ENCODE measurements around the gene WDR1. TPM values are rescaled to one million over a fixed set of nuclear protein-coding genes. Genes with fewer than 3 reads are reported as not detected.

Gene WDR1
- total and polyA plus RNA-seq, 2 of the 13 experiments (the other 11 are each of a cell fraction or from before 2014, with no cell fraction given) = 106 to 198 TPM

DNA sequence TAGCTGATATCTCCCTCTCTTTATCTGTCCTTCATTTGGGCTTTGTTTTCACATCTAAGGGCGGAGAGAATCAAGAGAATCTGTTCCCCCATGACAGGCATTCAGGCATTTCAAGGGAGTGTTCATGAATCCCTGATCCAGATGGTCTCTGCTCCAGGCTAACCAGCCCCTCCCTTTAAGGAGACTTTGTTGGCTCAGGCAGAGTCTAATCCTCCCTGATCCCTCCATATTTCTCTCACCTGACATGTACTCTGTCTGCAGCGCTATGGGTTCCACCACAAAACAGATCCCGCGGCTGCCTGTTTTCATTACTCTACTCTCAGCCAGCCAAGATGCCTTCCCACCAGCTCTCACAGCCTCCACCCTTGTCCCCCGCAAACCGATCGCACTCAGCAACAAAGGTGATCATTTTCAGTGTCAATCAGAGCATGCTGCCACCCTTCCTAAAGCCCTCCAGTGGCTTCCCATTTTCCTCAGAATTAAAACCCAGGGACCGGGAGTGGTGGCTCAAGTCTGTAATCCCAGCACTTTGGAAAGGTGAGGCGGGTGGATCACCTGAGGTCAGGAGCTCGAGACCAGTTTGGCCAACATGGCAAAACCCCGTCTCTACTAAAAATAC is 65.0 kb downstream of the WDR1 start:
- Histone ChIP-seq H3K9me3 (ENCODE audit: low read length) (no peaks in the 10 kb centered on the region), H3K9ac (ENCODE audit: insufficient read depth, low read depth, low read length) (no peak overlapping the region), H4K20me1 (ENCODE audit: insufficient read depth, low read length) (no peaks in the 10 kb centered on the region), H3K4me3 (replicated peaks in 1 of 3; ENCODE audit: insufficient read depth in 1 of 3, low read depth in 2 of 3, low read length in 3 of 3) (no peak overlapping the region), H2AFZ (ENCODE audit: low read length) (no peak overlapping the region), H3K4me1 (ENCODE audit: insufficient read depth, low read length) (peaks cover 70% of the 10 kb centered on the region), H3K27ac (ENCODE audit: extremely low read length, insufficient read depth, low read length) (no peak overlapping the region), H3K36me3 (replicated peaks in 1 of 2; ENCODE audit: control insufficient read depth in 1 of 2, insufficient read depth in 2 of 2, low read length in 2 of 2) (no peaks in the 10 kb centered on the region), H3K27me3 (ENCODE audit: control insufficient read depth in 1 of 2, insufficient read depth in 2 of 2, low read length in 2 of 2) (no peaks in the 10 kb centered on the region), H3K79me2 (ENCODE audit: insufficient read depth, low read length) (no peaks in the 10 kb centered on the region), H3K4me2 (ENCODE audit: low read depth, low read length) (no peak overlapping the region)
- intact Hi-C loops (cut with micrococcal nuclease; ENCODE audit: unreplicated experiment) = no loop called here
- DNase-seq (ENCODE audit: low spot score) (no peak), FAIRE-seq (no peak), ATAC-seq (no peak)
- no TSS peak for BruUV-seq (replicated peaks)
- POLR2A ChIA-PET = no interaction called here
- CTCF ChIA-PET (ENCODE audit: low intra/inter-chr PET ratio, low total read pairs) = no interaction called here
- in situ Hi-C loops (cut with HindIII; ENCODE audit: extremely low pct_ligation_motif_present, low pct_unique_long_range_greater_than_20kb) = loop anchor here (5.0 kb wide), 1 partner anchor 34 kb away; no protein-coding TSS in a partner anchor
- 97% methylated on average over 11 of the region's 11 CpGs for WGBS (ENCODE audit: low lambda C conversion rate)
- TF ChIP-seq ZNF883 (CRISPR knock-in tag; IDR thresholded peaks at IDR 0.05; ENCODE audit: not compliant biosample characterization) (no peak), SNAPC2 (CRISPR knock-in tag; IDR thresholded peaks at IDR 0.05) (no peak), LCORL (IDR thresholded peaks at IDR 0.05) (no peak), LCORL (CRISPR knock-in tag; IDR thresholded peaks at IDR 0.05) (no peak), PAF1 (CRISPR knock-in tag; IDR thresholded peaks at IDR 0.05) (no peak), ZNF570 (CRISPR knock-in tag; IDR thresholded peaks at IDR 0.05; ENCODE audit: borderline replicate concordance) (no peak), ELF3 (CRISPR knock-in tag; IDR thresholded peaks at IDR 0.05) (no peak), NR2F6 (IDR thresholded peaks at IDR 0.05) (no peak), NR2F6 (CRISPR knock-in tag; IDR thresholded peaks at IDR 0.05) (no peak), STAG1 (CRISPR knock-in tag; IDR thresholded peaks at IDR 0.05) (no peak), ZNF34 (CRISPR knock-in tag; IDR thresholded peaks at IDR 0.05; ENCODE audit: borderline replicate concordance) (no peak), PCBP1 (IDR thresholded peaks at IDR 0.05; ENCODE audit: borderline replicate concordance, low read depth, low read length) (no peak), CENPX (CRISPR knock-in tag; IDR thresholded peaks at IDR 0.05) (no peak), ZNF75D (CRISPR knock-in tag; IDR thresholded peaks at IDR 0.05; ENCODE audit: borderline replicate concordance) (no peak), ZNF121 (CRISPR knock-in tag; IDR thresholded peaks at IDR 0.05) (no peak), ZEB1 (IDR thresholded peaks at IDR 0.05; ENCODE audit: insufficient replicate concordance, low read depth) (no peak), ONECUT2 (CRISPR knock-in tag; IDR thresholded peaks at IDR 0.05) (no peak), ZNF207 (IDR thresholded peaks at IDR 0.05; ENCODE audit: borderline replicate concordance) (no peak)
- TF ChIP-seq, protein P1, sequence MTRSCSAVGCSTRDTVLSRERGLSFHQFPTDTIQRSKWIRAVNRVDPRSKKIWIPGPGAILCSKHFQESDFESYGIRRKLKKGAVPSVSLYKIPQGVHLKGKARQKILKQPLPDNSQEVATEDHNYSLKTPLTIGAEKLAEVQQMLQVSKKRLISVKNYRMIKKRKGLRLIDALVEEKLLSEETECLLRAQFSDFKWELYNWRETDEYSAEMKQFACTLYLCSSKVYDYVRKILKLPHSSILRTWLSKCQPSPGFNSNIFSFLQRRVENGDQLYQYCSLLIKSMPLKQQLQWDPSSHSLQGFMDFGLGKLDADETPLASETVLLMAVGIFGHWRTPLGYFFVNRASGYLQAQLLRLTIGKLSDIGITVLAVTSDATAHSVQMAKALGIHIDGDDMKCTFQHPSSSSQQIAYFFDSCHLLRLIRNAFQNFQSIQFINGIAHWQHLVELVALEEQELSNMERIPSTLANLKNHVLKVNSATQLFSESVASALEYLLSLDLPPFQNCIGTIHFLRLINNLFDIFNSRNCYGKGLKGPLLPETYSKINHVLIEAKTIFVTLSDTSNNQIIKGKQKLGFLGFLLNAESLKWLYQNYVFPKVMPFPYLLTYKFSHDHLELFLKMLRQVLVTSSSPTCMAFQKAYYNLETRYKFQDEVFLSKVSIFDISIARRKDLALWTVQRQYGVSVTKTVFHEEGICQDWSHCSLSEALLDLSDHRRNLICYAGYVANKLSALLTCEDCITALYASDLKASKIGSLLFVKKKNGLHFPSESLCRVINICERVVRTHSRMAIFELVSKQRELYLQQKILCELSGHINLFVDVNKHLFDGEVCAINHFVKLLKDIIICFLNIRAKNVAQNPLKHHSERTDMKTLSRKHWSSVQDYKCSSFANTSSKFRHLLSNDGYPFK (CRISPR knock-in tag; IDR thresholded peaks at IDR 0.05; ENCODE audit: borderline replicate concordance) = no peak
- TF ChIP-seq, protein P2, sequence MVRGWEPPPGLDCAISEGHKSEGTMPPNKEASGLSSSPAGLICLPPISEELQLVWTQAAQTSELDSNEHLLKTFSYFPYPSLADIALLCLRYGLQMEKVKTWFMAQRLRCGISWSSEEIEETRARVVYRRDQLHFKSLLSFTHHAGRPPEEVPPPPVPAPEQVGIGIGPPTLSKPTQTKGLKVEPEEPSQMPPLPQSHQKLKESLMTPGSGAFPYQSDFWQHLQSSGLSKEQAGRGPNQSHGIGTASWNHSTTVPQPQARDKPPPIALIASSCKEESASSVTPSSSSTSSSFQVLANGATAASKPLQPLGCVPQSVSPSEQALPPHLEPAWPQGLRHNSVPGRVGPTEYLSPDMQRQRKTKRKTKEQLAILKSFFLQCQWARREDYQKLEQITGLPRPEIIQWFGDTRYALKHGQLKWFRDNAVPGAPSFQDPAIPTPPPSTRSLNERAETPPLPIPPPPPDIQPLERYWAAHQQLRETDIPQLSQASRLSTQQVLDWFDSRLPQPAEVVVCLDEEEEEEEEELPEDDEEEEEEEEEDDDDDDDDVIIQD (CRISPR knock-in tag; IDR thresholded peaks at IDR 0.05; ENCODE audit: low read depth) = no peak
- TF ChIP-seq, protein P3, sequence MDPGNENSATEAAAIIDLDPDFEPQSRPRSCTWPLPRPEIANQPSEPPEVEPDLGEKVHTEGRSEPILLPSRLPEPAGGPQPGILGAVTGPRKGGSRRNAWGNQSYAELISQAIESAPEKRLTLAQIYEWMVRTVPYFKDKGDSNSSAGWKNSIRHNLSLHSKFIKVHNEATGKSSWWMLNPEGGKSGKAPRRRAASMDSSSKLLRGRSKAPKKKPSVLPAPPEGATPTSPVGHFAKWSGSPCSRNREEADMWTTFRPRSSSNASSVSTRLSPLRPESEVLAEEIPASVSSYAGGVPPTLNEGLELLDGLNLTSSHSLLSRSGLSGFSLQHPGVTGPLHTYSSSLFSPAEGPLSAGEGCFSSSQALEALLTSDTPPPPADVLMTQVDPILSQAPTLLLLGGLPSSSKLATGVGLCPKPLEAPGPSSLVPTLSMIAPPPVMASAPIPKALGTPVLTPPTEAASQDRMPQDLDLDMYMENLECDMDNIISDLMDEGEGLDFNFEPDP (CRISPR knock-in tag; conservative IDR thresholded peaks at IDR 0.05) = no peak
